Fibroblast of skin of right quadriceps (primary cell): Measurements from ENCODE around the gene HS1BP3.

Source experiments
- DNase-seq: peaks from one replicate; pipeline ENCODE4 v3.0.0-alpha.2; 2013

The HS1BP3 gene, protein sequence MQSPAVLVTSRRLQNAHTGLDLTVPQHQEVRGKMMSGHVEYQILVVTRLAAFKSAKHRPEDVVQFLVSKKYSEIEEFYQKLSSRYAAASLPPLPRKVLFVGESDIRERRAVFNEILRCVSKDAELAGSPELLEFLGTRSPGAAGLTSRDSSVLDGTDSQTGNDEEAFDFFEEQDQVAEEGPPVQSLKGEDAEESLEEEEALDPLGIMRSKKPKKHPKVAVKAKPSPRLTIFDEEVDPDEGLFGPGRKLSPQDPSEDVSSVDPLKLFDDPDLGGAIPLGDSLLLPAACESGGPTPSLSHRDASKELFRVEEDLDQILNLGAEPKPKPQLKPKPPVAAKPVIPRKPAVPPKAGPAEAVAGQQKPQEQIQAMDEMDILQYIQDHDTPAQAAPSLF

DNA sequence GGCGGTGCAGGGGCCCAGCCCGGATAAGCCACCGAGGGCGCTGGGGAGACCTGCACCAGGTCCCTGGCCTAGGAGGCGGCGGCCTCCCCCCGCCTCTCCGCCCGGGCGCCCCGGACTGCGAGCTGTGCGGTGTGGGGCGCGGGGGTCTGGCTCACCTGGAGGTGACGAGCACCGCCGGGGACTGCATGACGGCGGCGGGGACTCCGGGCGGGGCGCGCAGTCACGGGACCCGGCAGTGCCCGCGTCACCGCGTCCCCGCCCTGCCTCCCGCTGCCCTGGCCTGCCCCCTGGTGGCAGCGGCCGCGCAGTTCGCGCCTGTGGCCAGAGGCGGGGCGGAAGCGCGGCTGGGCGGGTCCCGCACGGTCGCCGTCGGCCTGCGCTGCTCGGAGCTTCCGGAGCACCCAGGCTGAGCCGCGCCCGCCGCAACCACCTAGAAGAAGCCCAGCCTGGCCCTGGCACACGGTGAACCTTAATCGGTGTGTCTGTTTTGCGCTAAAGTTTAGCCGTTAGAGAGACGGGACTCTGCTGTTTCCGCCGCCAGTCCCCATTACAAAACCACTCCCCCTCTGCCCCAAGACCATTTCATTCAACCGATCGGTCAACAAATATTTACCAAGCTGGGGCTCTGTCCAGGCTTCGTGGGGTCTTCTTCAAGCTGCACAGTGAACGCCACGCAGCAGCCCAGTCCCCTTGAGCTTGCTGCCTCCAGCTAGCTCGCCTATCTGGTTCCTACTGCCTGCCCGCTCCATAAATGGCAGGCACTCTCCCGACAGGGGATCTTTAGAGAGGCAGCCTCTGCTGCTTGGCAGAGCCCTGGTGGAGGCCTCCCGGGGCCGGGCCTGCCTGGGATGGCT, at the start of gene HS1BP3:
Gene HS1BP3 (minus strand): TSS at position 222 of the 854 bp plus-strand sequence. CDS start 35 bp downstream, at position 187.
- peak; percentile 75 for DNase-seq

DNA sequence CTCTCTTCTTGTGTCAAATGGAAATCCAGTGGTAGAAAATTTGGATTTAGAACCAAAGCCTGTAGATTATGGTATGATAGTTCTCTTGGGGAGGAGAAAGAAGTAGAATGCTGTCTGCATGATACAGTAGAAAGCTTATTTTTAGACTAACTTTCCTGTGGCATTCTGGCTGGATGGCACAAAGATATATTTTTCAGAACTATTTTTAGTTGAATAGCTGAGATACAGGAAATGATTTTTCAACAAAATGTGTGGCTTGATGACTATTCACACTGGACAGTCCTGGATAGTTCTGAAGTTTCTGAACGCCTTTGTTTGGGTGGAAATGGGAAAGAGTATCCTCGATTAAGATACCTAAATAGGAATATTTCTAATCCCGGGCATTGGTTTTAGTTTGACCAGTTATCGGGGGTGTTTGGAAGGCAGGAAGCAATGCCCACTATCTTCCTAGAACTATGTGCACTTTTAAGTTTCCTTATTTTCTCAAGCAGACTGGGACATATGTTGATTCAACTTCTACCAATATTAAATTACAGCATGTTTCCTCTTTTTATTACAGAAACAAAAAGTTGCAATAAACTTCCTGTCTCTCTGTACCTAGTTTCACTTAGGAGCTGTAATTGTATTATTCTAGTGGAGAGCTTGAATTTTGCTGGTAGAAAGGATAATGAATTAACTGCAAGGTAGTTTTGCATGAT, 48.2 kb upstream of the HS1BP3 start:
- no peak for DNase-seq

DNA sequence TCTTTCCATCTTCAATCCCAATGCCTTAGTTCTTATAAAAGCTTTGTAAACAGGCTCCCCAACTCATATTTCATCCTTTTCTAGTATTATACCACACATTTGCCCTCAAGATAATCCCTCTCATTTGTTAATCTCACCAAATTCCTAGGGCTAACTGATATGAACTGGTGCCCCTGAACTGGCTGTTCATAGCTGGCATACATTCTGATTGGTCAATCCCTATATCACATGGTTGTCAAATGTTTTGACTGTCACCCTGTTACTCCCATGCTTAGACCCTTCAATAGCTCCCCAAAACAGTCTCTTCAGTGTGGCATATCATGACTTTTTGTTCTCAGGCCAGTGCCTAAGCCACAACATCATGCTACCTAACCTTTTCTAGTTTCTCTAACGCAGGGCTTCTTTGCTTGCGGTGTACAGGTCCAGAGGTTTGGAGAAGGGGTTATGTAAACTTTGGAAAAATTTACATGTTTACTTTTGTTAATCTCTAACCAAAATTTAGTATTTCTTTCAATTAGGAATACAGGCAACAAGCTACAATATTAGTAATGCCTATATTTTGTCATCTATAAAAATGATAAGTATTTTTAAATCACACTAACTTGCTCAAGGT, 46.5 kb upstream of the HS1BP3 start:
- no peak for DNase-seq

DNA sequence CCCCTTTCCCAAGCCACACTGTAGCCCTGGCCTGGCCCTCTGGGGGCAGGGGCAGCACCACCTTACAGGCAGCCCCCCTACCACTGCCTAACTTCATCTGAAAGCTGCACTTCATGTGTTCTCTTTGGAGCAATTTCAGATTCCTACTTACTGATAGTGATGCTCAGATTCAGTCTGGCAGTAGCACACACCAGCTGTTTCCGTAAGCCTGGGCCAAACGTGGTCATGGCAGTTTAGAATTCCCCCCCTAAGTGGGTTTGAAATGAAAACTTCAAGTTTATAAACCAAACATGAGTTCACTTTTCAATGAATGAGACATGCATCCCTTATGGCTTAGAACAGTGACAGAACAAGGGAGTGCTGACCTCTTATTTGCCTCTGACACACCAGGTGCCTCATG, 45.5 kb upstream of the HS1BP3 start:
- no peak for DNase-seq

DNA sequence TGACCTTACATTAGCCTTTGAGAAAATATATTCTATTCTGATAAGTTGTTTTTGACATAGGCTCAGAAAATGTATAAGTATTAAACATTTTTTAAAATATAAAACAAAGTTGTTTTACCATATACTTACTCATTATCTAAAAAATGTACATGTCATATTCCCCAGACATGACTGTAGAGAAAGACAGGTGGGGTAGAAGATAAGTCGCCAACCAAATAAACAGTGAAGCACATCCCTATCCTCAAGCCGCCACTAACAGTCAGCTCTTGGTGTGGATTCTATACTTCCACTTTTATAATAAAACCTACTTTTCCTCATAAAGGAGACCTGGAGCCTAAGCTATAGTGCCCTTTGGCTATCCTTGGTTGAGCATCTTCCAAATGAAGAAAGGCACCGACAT, 42.4 kb upstream of the HS1BP3 start:
- DNase-seq, result no peak

DNA sequence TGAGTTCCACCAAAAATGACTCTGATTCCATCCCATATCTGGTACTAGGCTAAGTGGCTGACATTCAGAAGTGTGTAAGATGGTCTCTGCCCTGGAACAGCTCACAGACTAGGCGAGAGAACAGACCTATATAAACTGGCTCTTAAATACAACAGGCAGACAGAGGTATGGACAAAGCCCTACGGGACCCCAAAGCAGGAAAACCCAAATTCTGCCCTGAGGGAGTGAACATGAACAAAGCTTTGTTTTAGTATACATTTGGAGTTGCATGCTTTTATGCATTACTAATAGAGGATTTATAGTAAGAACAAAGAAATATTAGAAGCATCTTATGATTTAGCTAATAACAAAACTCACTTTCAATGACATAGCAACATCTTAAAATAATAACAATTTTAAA, 41.2 kb upstream of the HS1BP3 start:
- no peak for DNase-seq

DNA sequence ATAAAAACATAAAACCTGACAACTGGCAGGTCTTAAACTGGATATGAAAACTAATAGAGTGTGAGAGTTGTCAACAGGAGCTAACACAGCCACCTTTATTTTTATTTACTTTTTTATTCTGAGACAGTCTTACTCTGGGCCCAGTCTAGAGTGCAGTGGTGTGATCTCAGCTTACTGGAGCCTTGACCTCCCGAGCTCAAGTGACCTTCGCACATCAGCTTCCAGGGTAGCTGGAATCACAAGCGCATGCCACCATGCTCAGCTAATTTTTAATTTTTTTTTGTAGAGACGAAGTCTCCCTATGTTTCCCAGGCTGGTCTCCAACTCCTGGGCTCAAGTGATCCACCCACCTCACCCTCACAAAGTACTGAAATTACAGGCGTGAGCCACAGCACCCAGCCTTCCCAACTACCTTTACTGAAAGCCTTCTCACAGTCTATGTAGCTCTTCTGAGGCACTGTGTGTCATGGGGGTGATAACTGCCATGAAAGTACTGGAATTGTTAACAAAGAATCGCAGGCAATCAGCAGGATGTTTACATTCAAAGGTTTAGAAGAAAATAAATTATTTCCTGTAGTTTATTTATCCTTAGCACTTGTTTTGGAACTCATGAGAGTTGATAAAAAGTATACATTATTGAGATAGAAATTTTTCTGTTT, 40.3 kb upstream of the HS1BP3 start:
- DNase-seq, result no peak

DNA sequence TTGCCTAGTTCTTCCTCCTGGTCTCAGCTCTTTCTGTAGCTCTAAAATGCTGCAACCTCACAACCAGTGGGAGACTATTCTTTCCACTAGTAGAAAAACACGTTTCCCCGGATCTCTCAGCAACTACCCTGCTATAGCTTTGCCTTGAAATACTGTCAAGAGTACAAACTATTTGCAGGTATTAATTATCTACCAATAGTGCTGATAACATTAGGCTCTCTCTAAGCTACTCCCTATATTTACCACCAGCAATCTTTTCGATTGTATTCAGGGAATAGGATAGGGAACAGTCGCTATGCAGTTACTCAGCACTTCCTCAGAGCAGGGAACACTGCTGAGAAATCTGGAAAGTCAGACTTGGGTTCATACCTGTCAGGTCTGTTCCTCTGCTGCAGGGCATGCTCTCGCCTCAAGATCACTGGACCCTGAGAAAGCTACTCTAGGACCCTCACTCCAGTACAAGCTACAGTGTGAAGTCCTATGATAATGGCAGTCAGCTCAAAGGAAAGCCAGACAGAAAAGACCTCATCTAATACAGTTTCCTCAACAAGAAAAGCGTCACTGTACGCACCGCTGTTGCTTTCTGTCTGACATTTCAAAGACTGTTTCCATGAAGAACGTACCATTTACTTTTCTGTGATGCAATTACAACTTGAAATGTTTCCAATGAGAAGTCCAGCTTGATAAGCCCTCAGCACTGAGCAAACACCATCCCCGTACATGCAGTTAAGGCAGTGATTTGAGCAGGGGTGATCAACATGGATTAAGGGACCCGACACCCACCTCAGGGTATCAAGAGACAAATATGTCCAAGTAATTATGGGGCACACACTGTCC, 38.7 kb upstream of the HS1BP3 start:
- no peak for DNase-seq

DNA sequence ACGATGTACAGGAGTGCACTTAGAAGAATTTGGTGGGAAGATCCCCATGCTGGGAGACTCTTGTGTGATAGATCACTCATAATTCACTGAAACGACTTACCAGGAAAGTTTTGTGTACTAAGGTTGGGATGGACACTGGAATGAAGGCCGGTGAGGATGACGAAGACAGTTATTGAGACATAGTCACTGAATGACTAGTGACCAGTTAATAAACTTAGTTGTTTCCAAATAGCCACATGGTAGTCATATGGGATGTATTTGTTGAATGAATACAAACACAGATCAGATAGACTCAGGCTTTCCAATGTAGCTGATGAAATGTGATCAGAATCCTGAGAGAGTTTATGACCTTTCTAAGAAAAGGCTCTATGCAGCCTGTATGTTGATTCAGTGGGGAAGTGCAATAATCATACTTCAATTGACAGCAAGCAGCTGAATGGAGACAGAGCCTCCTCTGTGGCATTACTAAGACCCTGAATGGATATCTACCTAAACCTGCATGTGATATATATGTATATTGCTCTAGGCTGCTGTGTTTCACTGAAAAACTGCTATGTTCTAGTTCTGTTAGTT, 36.4 kb upstream of the HS1BP3 start:
- DNase-seq, result no peak

DNA sequence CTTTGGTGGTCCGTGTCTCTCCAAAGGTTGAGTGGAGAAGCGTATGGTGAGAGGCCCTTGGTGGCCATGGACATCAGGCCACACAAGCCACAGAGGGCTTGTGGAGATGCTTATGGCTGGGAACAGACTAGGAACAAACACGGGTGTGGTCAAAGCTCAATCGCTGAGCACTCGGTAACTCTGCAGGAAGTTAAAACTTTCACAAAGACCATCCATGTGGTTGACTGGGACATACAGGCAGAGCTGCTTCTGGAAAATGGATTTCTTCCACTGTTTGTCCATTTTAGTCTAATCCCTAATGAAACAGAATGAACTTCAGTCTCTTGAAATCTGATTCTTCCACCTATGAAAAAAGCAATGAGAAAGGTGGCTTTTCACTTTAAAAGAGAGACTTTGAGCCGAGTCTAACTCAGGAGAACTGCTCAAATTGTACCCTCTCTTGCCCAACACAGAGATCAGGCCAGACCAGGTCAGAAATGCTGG, 33.7 kb upstream of the HS1BP3 start:
- no peak for DNase-seq

DNA sequence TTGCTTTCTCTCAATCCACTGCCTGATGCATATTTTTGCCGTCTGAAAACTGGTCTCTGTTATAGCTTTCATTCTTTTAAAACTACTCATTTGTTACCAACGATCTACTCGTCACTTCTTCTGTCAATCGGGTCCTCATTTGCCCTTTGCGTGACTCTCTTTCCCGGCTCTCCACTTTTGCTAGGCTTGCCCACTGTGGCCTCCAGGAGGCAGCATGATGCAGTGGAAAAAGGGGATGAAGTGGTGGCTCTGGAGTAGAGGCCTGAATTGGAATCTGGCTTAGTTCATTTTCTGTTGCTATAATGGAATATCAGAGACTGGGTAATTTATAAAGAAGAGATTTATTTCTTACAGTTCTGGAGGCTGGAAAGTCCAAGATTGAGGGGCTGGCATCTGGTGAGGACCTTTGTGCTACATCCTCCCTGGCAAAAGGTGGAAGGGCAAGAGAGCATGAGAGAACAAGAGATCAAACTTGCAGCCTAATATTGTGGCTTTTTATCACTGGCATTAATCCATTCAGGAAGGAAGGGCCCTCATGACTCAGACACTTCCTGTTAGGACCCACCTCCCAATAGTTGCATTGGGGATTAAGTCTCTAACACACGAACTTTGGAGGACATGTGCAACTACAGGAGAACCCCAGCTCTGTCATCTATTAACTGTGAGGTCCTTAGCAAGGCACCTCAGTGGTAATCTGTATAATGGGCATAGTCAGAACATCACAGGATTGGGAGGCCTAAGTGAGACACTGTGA, 31.4 kb upstream of the HS1BP3 start:
- DNase-seq, result peak; percentile 16

DNA sequence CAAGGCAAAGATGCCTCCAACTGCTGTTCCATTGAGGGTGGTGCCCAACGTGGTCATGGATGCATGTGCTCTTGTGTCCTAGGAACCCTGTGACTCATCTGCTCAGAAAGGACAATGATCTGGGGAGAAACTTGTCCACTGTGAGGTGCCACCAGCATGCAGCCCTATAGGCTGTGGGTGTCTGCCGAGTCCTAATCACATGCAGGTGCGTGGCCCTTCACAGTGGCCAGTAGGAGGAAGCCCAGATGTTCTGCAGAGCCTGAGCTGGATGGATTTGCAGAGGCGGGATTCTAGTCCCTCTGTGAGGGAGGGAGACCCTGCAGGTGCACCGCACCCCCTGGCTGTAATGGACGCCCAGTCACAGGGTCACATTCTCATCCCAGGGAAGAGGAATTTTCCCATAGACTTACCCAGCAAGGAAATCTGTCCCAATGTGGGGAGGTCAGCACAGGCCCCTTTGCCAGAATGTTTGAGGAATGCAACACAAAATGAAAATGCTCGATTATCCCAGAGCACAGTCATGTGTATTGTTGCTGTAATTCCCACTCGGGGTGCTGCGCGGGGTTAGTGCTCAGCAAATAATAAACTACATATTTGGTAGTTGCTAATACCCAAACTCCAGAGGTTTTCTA, 30.0 kb upstream of the HS1BP3 start:
- DNase-seq, result no peak

DNA sequence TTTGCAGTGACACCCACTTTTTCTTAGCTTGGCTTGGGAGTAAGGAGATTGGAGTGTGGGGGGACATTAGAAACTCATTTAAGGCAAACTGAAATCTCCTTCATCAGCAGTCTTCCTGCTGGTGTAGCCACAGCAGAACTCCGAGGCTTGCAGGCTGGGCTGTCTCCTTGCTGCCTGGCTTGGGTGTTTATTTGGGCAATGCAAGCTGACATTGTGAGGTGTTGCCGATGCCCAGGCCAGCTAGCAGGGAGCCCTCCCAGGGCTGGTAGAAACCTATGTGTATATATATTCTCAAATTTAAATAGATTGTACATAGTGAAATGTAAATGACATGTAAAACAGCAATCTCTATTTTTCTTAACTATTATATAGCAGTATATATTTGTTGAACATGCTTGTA, 27.9 kb upstream of the HS1BP3 start:
- no peak for DNase-seq

DNA sequence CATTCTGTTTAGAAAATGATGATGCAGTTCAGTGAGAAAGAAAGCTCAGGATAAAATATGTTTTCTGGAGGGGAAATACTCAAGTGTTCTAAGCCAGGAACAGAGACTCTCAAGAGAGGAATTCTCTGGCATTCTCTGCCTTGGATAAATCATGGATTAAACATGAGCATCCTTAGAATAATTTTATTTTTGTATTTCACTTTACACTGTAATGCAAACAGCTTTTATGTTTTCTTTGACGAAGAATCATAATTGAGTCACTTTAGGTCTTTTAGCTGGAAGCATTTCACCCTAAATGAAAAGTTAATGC, 27.1 kb upstream of the HS1BP3 start:
- DNase-seq, result no peak

DNA sequence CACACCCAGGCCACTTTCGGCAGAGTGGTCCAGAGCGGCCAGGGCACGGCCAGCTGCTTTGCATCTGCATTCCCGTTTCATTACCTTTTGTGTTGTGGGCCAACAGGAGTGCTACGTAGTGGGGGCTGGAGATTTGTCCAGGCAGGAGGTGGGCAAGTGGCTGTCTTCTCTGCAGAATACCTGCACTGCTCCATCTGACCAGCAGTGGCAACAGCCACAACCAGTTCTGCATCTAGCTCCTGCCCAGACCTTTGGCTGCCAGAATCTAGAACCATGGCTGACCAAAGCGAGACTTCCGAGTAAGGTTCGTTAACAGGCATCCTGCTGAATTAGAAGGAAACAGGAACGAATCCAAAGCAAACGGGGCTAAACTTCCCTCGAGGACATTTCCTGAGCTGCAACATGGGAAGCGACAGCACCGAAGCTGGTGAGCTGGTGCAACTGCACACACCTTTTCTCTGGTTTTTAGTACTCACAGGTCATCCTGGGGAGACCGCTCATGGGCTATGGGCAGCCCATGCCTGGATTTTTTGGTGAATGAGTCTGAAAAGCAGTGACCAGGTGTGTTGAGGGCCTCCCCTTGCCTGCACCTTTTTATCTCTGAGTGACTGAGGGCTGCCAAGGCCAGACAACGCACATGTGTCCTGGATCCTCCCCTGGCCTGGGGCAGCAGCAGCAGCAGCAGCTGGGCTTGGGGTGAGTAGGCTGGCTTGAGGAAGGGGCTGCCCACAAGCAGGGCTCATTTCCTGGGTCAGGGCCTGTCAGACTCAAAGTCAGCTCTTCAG, 26.6 kb upstream of the HS1BP3 start:
- DNase-seq, result no peak

DNA sequence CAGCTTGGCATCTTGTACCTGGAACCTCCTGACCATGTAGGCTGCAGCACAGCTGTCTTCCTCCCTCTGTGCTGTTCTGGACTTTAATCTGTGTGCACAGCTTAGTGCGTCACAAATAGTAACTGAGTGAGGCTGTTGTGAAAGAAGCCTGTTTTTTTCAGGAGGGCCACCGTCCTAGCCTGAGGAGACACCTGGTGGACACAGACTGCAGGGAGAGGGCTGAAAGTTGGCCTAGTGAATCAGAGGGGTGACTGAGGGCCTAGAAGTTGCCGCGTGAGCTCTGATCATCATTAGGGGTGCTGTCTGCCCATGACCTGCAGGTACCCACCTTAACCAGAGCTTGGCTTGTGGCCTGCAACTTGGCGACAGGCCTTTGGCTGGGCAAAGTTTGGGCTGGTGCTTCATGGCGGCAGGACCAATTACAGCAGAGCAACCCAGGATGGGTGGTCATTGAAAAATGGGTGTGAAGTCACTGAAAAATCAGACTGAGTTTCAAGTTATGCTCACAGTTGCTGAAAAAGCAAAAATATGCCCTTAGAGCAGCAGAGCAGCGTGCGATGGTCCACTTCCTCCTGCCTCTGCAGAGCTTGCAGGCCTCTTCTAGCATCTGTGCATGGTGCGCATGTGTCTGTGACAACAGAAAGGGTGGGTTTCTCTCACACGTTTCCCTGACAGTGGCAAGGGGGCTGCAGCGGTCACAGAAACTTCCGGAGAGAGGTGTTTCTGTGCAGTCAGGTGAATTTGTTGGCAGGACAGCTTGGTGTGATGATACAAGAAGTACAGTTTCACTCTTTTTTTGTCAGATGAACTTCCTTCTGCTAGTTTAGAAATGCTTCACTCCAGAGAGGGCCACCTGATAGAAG, 25.7 kb upstream of the HS1BP3 start:
- no peak for DNase-seq

DNA sequence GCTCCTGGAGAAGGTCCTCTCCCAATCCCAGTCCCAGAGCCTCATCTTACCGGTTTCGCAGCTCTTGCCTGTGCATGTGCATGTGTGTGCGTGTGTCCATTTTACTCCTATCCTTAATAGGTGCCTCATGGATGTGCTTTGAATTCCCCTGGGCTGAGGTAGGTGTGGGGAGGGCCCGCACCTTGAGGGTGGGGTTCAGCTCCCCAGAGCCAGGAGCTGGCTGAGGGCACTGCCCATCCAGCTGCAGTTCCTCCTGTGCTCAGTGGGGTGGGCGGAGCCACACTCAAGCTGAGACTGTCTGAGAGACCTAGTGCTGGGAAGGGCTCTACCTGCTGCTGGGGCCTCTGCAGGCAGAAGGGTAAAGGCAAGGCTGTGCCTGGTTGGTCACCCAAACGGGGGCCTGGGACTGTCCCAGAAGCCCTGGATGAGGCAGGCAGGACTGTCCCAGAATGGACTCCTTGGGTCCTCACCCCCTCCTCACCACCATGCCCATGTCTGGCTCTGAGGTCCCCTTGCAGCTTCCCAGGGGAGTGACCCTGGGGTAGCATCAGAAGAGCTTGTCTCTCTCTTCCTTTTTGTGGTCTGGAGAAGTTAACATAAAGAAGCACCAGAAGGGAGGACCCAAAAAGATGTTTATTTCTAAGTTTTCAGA, 24.9 kb upstream of the HS1BP3 start:
- DNase-seq, result no peak
